ENCODE results near the gene HAUS7.

DNA sequence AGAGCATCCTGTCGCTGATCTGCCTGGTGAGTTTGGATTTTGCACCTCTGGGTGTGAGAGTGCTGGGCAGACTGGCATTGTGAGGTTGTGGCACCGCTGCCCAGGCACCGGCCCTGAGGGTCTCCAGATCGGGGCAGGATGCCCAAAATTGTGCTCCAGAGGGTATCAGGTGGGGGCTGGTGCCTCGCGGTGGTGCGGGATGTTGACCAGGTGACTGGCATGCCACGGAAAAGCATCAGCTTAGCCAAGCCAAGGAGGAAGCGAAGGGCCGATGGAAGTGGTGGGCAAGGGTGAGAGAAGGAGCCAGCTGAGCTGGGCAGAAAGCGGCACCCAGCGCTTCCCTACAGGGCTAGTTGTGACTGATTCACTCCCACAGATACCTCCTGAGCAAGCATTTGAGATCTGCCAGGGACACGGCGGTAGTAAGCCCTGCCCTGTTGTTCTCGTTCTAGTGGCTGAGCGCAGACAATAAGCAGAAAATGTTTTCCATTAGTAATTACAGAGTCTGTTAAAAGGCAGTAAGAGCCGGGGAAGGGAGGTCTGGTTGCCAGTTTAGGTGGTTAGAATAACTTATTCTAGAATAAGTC, 58.3 kb downstream of the HAUS7 start:
- TF ChIP-seq, protein P1, sequence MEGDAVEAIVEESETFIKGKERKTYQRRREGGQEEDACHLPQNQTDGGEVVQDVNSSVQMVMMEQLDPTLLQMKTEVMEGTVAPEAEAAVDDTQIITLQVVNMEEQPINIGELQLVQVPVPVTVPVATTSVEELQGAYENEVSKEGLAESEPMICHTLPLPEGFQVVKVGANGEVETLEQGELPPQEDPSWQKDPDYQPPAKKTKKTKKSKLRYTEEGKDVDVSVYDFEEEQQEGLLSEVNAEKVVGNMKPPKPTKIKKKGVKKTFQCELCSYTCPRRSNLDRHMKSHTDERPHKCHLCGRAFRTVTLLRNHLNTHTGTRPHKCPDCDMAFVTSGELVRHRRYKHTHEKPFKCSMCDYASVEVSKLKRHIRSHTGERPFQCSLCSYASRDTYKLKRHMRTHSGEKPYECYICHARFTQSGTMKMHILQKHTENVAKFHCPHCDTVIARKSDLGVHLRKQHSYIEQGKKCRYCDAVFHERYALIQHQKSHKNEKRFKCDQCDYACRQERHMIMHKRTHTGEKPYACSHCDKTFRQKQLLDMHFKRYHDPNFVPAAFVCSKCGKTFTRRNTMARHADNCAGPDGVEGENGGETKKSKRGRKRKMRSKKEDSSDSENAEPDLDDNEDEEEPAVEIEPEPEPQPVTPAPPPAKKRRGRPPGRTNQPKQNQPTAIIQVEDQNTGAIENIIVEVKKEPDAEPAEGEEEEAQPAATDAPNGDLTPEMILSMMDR (IDR thresholded peaks at IDR 0.05): no peak
- no peak for TF ChIP-seq EZH2 (IDR thresholded peaks at IDR 0.05)
